Measurements from ENCODE around the gene ATG10. TPM values are rescaled to one million over a fixed set of nuclear protein-coding genes. Genes with fewer than 3 reads are reported as not detected.

The ATG10 gene
- total and polyA plus RNA-seq, 2 of the 13 experiments (the other 11 are each of a cell fraction or from before 2014, with no cell fraction given): 2.0 to 5.7 TPM

- peak; percentile 48; the same call in 1 of the 2 replicates for TF ChIP-seq ARID5B (CRISPR knock-in tag; IDR thresholded peaks at IDR 0.05)
- TF ChIP-seq PCBP2 (optimal IDR thresholded peaks at IDR 0.05; ENCODE audit: low read depth, low read length, poor library complexity, severe bottlenecking): no peak
- peak; percentile 52 for TF ChIP-seq ATF3 (CRISPR knock-in tag; IDR thresholded peaks at IDR 0.05)
- TF ChIP-seq SP140L (CRISPR knock-in tag; IDR thresholded peaks at IDR 0.05; ENCODE audit: borderline replicate concordance): no peak
- no peak for TF ChIP-seq NFE2L2 (IDR thresholded peaks at IDR 0.05; ENCODE audit: low read length)
- TF ChIP-seq RARG (CRISPR knock-in tag; IDR thresholded peaks at IDR 0.05; ENCODE audit: low read depth): no peak
- no peak for TF ChIP-seq GPBP1L1 (CRISPR knock-in tag; IDR thresholded peaks at IDR 0.05)
- TF ChIP-seq TEF (CRISPR knock-in tag; IDR thresholded peaks at IDR 0.05): no peak
- peak; percentile 82; the same call in 1 of the 2 replicates for TF ChIP-seq ZBTB39 (CRISPR knock-in tag; IDR thresholded peaks at IDR 0.05)
- peak; percentile 97 for TF ChIP-seq ZSCAN31 (CRISPR knock-in tag; IDR thresholded peaks at IDR 0.05; ENCODE audit: low read depth)
- TF ChIP-seq ZNF503 (CRISPR knock-in tag; IDR thresholded peaks at IDR 0.05): no peak
- TF ChIP-seq SMARCC2 (IDR thresholded peaks at IDR 0.05): no peak
- 0 out of 2 replicates have a peak, but pooled peaks have one; percentile 21 for TF ChIP-seq ZNF205 (CRISPR knock-in tag; IDR thresholded peaks at IDR 0.05)
- TF ChIP-seq ZNF563 (CRISPR knock-in tag; IDR thresholded peaks at IDR 0.05): peak; percentile 97
- no peak for TF ChIP-seq KLF13 (CRISPR knock-in tag; IDR thresholded peaks at IDR 0.05)
Measured at GRCh38 chr5:81971712-81972491, at the start of gene ATG10 (continued).
